ENCODE results near the gene SEZ6L2.
"Not testable (repeated sequence)": the region's sequence is repeated elsewhere in the genome, so short reads cannot be mapped to it uniquely, and the experiment has no call there.

The SEZ6L2 gene

GRCh38 chr16:29909851-29910250 lies 10.5 kb upstream of the SEZ6L2 start:
- DNase-seq = not testable (repeated sequence)

- DNase-seq = no peak
Observed at GRCh38 chr16:29909391-29909790, 10.0 kb upstream of the SEZ6L2 start.

GRCh38 chr16:29908719-29909220 lies 9.4 kb upstream of the SEZ6L2 start:
- no peak for DNase-seq

GRCh38 chr16:29907973-29908372 lies 8.6 kb upstream of the SEZ6L2 start:
- DNase-seq = no peak

- no peak for DNase-seq
Observed at GRCh38 chr16:29906520-29907244, 7.3 kb upstream of the SEZ6L2 start.

GRCh38 chr16:29905668-29906067 lies 6.3 kb upstream of the SEZ6L2 start:
- DNase-seq = no peak

GRCh38 chr16:29904947-29905346 lies 5.6 kb upstream of the SEZ6L2 start:
- no peak for DNase-seq

GRCh38 chr16:29903590-29903989 lies 4.2 kb upstream of the SEZ6L2 start:
- DNase-seq = no peak

- no peak for DNase-seq
Observed at GRCh38 chr16:29901607-29901945, 2.2 kb upstream of the SEZ6L2 start.

GRCh38 chr16:29900888-29901606 lies 1.7 kb upstream of the SEZ6L2 start:
- DNase-seq = no peak

GRCh38 chr16:29900102-29900887 lies 945 bp upstream of the SEZ6L2 start, which contains the start of gene ASPHD1:
Gene ASPHD1, plus strand, starts transcription at chr16:29900488. Its CDS starts 484 bp downstream, at chr16:29900972.
- DNase-seq = peak; percentile 86

- DNase-seq = no peak
Observed at GRCh38 chr16:29898804-29899515, 390 bp downstream of the SEZ6L2 start.

GRCh38 chr16:29898135-29898803 lies 1.1 kb downstream of the SEZ6L2 start:
- no peak for DNase-seq

- no peak for DNase-seq
Observed at GRCh38 chr16:29897333-29897732, 2.0 kb downstream of the SEZ6L2 start.

- no peak for DNase-seq
Observed at GRCh38 chr16:29896841-29897240, 2.5 kb downstream of the SEZ6L2 start.

- no peak for DNase-seq
Observed at GRCh38 chr16:29894352-29894751, 5.0 kb downstream of the SEZ6L2 start.

- DNase-seq = no peak
Observed at GRCh38 chr16:29893553-29893952, 5.8 kb downstream of the SEZ6L2 start.

- no peak for DNase-seq
Observed at GRCh38 chr16:29892458-29892813, 6.9 kb downstream of the SEZ6L2 start.

GRCh38 chr16:29891525-29892457 lies 7.6 kb downstream of the SEZ6L2 start:
- DNase-seq = no peak

- not testable (repeated sequence) for DNase-seq
Observed at GRCh38 chr16:29889372-29889771, 10.0 kb downstream of the SEZ6L2 start.

- DNase-seq = no peak
Observed at GRCh38 chr16:29883987-29884386, 15.4 kb downstream of the SEZ6L2 start.
